SJCRH30 (cell line): ENCODE results near the gene EFHB. TPM values are rescaled to one million over a fixed set of nuclear protein-coding genes. Genes with fewer than 3 reads are reported as not detected.
A peak's percentile ranks its signal among the peaks of the same experiment; 100 is the strongest.

Experiments
- DNase-seq, 2 experiments: peaks; one replicate each; pipeline ENCODE4 v3.0.0-alpha.2; 2015 to 2020
- H3K27ac ChIP-seq: fragments of 250-450 bp; sonication (Bioruptor Pico); 2 replicates; pipeline ENCODE4 v1.5.1; 2020; ENCODE audit warnings: mild to moderate bottlenecking, moderate library complexity
- H3K27me3 ChIP-seq: fragments of 250-450 bp; sonication (Bioruptor Pico); 2 replicates; pipeline ENCODE4 v1.5.1; 2020; ENCODE audit warnings: mild to moderate bottlenecking, moderate library complexity
- H3K36me3 ChIP-seq: fragments of 250-450 bp; sonication (Bioruptor Pico); 2 replicates; pipeline ENCODE4 v1.5.1; 2020; ENCODE audit warnings: mild to moderate bottlenecking, moderate library complexity
- H3K4me1 ChIP-seq: fragments of 250-450 bp; sonication (Bioruptor Pico); 2 replicates; pipeline ENCODE4 v1.5.1; 2020; ENCODE audit warnings: mild to moderate bottlenecking, moderate library complexity
- H3K4me3 ChIP-seq: fragments of 250-450 bp; sonication (Bioruptor Pico); 2 replicates; pipeline ENCODE4 v1.5.1; 2020; ENCODE audit warnings: mild to moderate bottlenecking, moderate library complexity
- H3K9me3 ChIP-seq: fragments of 250-450 bp; sonication (Bioruptor Pico); replicated peaks from 2 replicates; pipeline ENCODE4 v1.5.1; 2020; ENCODE audit warnings: mild to moderate bottlenecking, moderate library complexity
- total RNA-seq: library from RNA; depleted of rRNA; stranded (reverse); fragments of >200 nt; shearing (Covaris generic); gene quantifications from 2 replicates; pipeline ENCODE4 v1.2.3, GENCODE V29; 2014

Gene EFHB
- total RNA-seq, 1 experiment from 2014 or later = not detected

- H3K4me1 ChIP-seq = no peaks in the 10 kb centered on the region
- DNase-seq = peak in 1 of 2 experiments; percentile 1
- H3K9me3 ChIP-seq = no peaks in the 10 kb centered on the region
- H3K4me3 ChIP-seq = peak overlapping the region; percentile 99
- H3K36me3 ChIP-seq = 0 out of 2 replicates have a peak, but pooled peaks cover 3% of the 10 kb centered on the region
- no peaks in the 10 kb centered on the region for H3K27me3 ChIP-seq
- peak overlapping the region; percentile 76 for H3K27ac ChIP-seq
Measured at GRCh38 chr3:19945969-19946831, 12.2 kb upstream of the EFHB start.

DNA sequence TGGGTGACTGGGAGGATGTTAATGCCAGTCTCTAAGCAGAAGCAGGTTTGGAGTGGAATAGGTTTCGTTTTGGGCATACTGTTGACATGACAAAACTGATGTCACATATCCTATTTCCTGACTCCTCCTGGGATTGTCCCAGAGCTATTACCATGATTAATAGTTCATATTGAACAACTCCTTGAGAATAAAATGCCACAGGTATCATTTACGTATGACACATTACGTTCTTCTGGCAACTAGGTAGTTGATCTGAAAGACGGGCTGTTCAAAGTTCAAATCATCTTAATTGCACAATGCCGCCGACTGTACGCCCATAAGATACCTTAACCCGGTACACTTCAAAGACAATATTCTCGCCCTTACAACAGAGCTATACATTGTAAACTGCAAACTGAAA, 11.5 kb upstream of the EFHB start:
- Histone ChIP-seq H3K27ac (no peak overlapping the region), H3K4me1 (no peaks in the 10 kb centered on the region), H3K27me3 (no peaks in the 10 kb centered on the region), H3K4me3 (no peak overlapping the region), H3K9me3 (no peaks in the 10 kb centered on the region), H3K36me3 (0 out of 2 replicates have a peak, but pooled peaks cover 2% of the 10 kb centered on the region)
- no peak for DNase-seq

GRCh38 chr3:19940643-19941042, 6.6 kb upstream of the EFHB start:
- Histone ChIP-seq H3K4me3 (no peak overlapping the region), H3K9me3 (no peaks in the 10 kb centered on the region), H3K4me1 (no peaks in the 10 kb centered on the region), H3K27ac (no peak overlapping the region), H3K36me3 (no peaks in the 10 kb centered on the region), H3K27me3 (no peaks in the 10 kb centered on the region)
- DNase-seq = no peak

DNA sequence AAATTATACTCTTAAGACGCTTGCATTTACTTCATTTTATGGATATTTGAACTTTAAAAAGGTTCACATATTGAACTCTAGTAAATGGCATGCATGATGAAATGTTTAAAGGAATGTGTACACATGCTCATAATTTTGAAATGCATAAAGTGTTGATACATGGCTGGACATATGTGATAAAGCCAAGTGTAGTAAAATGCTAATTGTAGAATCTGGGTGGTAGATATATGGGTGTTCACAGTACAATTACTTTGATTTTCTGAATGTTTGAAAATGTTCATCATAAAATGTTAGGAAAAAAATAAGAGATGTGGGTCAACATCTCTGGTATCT, 4.2 kb upstream of the EFHB start:
- no peak for DNase-seq
- H3K4me1 ChIP-seq = no peaks in the 10 kb centered on the region

DNA sequence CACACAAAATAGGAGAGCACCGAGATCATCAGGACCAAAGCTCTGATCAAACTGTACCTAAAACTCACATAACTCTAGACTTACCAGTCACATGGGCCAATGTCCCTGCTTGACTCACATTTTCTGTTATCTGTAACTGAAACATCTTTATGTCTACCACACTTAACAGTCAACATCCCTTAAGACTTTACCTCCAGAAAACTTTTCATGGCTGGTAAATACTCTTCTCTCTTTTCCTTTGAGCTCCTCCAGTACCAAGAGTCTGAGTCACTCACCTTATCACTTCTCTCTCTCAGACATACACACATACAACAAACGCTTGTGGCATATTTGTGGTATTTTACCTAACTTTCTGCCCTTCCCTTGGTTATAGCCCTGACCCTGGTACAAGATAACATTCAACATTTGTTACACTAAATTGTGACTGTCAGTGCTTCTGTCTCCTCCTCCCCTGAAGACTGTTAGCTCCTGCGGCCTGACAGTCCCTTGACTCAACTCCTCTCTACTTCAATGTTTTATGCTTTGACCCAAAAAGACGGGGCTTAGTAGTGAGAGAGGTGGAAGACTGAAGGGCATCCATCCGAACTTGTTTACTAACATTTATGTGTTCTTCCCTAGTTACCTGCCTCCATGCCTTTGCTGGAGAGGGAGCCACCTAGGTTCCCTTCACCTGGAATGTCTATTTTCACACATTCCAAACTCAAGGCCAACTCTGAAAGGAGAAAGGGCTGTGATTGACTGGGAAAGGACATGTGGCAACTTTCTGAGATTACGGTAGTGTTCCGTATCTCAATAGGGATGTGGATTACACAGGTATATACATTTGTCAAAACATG, 3.7 kb upstream of the EFHB start:
- Histone ChIP-seq H3K4me1 (no peaks in the 10 kb centered on the region), H3K4me3 (no peak overlapping the region), H3K9me3 (no peaks in the 10 kb centered on the region), H3K27ac (no peak overlapping the region), H3K36me3 (no peaks in the 10 kb centered on the region), H3K27me3 (no peaks in the 10 kb centered on the region)
- DNase-seq = no peak

More for the DNA sequence above, 4.2 kb upstream of the EFHB start:
- H3K9me3 ChIP-seq = no peaks in the 10 kb centered on the region
- H3K27me3 ChIP-seq = no peaks in the 10 kb centered on the region
- H3K36me3 ChIP-seq = no peaks in the 10 kb centered on the region
- no peak overlapping the region for H3K27ac ChIP-seq
- no peak overlapping the region for H3K4me3 ChIP-seq

DNA sequence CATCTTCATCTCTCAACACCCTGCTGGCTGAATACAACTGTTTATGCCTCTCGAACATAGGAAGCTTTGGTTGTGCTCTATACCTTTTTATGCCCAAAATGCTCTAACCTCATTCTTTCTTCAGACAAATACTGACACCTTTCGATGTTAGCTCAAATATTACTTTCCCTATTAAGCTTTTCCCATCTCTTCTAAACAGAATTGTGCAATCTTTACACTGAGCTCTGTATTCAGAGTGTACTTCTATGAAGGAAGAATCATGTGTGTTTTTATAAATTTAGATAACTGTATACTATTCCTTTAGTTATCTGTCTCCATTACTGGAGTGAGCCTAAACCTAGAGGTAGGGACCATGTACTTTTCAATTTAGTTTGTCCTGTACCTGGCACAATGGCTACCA, 1.6 kb downstream of the EFHB start:
- Histone ChIP-seq H3K4me1 (no peaks in the 10 kb centered on the region), H3K4me3 (no peak overlapping the region), H3K27ac (no peak overlapping the region), H3K27me3 (no peaks in the 10 kb centered on the region), H3K36me3 (no peaks in the 10 kb centered on the region), H3K9me3 (no peaks in the 10 kb centered on the region)
- DNase-seq = no peak

DNA sequence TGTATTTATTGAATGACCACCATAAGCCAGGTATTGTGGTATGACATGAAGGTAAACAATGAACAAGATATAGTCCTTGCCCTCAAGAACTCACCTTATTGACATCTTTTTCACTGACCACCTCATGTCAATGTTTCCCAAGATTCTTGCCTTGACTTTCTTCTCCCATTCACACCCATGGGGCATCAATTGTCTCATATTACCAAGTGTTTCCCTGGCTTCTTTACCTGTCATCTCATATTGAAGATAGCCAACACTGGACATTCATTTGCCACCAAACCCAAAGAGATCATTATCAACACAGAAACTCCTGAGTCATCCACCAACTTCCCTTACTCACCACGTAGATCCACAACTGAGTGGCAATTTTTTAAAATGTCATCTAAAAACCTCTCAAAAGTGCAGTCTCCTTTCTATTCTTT, 2.2 kb downstream of the EFHB start:
- Histone ChIP-seq H3K36me3 (no peaks in the 10 kb centered on the region), H3K4me3 (no peak overlapping the region), H3K4me1 (no peaks in the 10 kb centered on the region), H3K27ac (no peak overlapping the region), H3K9me3 (no peaks in the 10 kb centered on the region), H3K27me3 (no peaks in the 10 kb centered on the region)
- DNase-seq = no peak

DNA sequence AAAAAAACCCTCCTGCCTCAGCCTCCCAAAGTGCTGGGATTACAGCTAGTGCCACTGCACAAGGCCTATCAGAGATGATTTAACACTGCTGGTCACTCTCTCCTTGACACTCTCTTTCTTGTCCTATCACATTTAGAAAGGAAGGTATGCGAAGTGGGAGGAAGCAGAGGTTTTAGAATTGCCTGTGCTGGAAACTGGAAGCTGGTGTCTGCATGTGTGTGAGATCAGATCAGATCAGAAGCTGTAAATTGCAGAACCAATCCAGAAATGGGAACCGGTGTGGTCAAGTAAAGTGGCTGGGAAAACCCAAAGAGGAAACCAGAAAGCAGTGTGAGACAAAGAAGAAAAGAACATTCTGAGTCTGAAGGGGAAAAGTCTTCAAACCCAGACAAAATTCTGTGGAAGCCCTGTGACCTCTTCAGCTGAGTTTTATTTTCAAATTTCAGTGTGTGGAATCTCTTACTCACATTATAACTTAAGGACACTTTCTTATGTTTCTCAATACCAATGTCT, 2.8 kb downstream of the EFHB start:
- Histone ChIP-seq H3K27me3 (no peaks in the 10 kb centered on the region), H3K4me3 (no peak overlapping the region), H3K4me1 (no peaks in the 10 kb centered on the region), H3K9me3 (no peaks in the 10 kb centered on the region), H3K36me3 (no peaks in the 10 kb centered on the region), H3K27ac (no peak overlapping the region)
- no peak for DNase-seq

GRCh38 chr3:19920401-19921080, 13.5 kb downstream of the EFHB start:
- no peak overlapping the region for H3K4me3 ChIP-seq
- no peaks in the 10 kb centered on the region for H3K4me1 ChIP-seq
- no peaks in the 10 kb centered on the region for H3K9me3 ChIP-seq
- H3K36me3 ChIP-seq = no peaks in the 10 kb centered on the region
- no peak overlapping the region for H3K27ac ChIP-seq
- H3K27me3 ChIP-seq = no peaks in the 10 kb centered on the region
- no peak for DNase-seq

GRCh38 chr3:19917167-19917566, 16.9 kb downstream of the EFHB start:
- Histone ChIP-seq H3K27me3 (no peaks in the 10 kb centered on the region), H3K4me1 (no peaks in the 10 kb centered on the region), H3K4me3 (no peak overlapping the region), H3K9me3 (no peaks in the 10 kb centered on the region), H3K27ac (no peak overlapping the region), H3K36me3 (no peaks in the 10 kb centered on the region)
- no peak for DNase-seq

DNA sequence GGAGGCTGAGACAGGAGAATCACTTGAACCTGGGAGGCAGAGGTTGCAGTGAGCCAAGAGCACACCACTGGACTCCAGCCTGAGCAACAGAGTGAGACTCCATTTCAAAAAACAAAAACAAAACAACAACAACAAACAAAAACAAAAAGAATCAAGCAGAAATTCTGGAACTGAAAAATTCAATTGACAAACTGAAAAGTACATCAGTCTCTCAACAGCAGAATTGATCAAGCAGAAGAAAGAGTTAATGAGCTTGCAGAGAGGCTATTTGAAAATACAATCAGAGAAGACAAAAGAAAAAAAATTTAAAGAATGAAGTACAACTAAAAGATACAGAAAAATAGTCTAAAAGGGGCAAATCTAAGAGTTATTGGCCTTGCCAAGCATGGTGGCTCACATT, 22.6 kb downstream of the EFHB start:
- H3K36me3 ChIP-seq = no peaks in the 10 kb centered on the region
- no peaks in the 10 kb centered on the region for H3K9me3 ChIP-seq
- no peak overlapping the region for H3K27ac ChIP-seq
- no peak for DNase-seq
- no peaks in the 10 kb centered on the region for H3K27me3 ChIP-seq
- H3K4me1 ChIP-seq = no peaks in the 10 kb centered on the region
- H3K4me3 ChIP-seq = no peak overlapping the region

DNA sequence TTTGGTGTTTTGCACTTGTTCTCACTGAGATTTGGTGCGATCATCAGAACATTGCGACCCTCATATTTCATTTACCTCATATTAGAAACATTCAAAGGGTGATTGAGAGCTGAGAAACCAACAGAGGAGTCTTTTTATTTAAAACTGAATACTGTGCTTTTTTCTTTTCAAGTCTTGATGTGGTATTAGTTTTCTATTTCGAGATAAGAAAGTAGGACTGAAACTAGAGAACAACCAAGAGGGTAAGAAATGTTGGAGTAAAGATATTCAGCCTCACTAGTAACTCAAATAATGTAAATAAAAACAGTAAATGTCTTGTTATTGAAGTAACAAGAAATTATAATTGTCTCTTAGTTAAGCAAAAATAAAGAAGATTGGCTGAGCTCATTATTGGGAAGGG, 26.5 kb downstream of the EFHB start:
- H3K27ac ChIP-seq = no peak overlapping the region
- no peak for DNase-seq

GRCh38 chr3:19903649-19904048, 30.4 kb downstream of the EFHB start:
- Histone ChIP-seq H3K27ac (no peak overlapping the region), H3K4me1 (no peaks in the 10 kb centered on the region; the same call in 1 of the 2 replicates), H3K36me3 (no peaks in the 10 kb centered on the region), H3K9me3 (no peaks in the 10 kb centered on the region), H3K4me3 (no peak overlapping the region), H3K27me3 (no peaks in the 10 kb centered on the region)
- no peak for DNase-seq

More for the DNA sequence above, 26.5 kb downstream of the EFHB start:
- Histone ChIP-seq H3K9me3 (no peaks in the 10 kb centered on the region), H3K4me1 (no peaks in the 10 kb centered on the region), H3K36me3 (no peaks in the 10 kb centered on the region), H3K4me3 (no peak overlapping the region), H3K27me3 (no peaks in the 10 kb centered on the region)

GRCh38 chr3:19901918-19902317, 32.1 kb downstream of the EFHB start:
- H3K36me3 ChIP-seq = no peaks in the 10 kb centered on the region
- H3K4me1 ChIP-seq = no peaks in the 10 kb centered on the region; the same call in 1 of the 2 replicates
- no peak for DNase-seq
- H3K4me3 ChIP-seq = no peak overlapping the region
- H3K27ac ChIP-seq = no peak overlapping the region
- no peaks in the 10 kb centered on the region for H3K27me3 ChIP-seq
- H3K9me3 ChIP-seq = no peaks in the 10 kb centered on the region

DNA sequence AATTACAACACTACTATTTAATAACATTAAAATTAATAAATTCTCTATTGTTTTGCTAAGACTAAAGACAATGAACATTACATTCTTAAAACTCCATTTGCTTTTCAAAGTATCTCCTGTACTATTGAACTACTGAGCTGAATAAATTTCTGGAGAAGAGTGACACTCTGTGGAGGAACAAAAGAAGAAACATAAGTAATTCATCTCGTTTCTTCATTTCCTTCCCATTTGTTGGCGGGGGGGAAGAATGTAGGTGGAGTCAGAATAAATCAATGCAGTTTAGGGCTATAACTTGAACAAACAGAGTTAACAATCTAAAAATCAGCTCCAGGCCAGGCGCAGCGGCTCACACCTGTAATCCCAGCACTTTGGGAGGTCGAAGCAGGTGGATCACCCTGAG, 32.7 kb downstream of the EFHB start:
- Histone ChIP-seq H3K36me3 (no peaks in the 10 kb centered on the region), H3K4me1 (no peaks in the 10 kb centered on the region; the same call in 1 of the 2 replicates), H3K4me3 (no peak overlapping the region), H3K27ac (no peak overlapping the region), H3K9me3 (no peaks in the 10 kb centered on the region), H3K27me3 (no peaks in the 10 kb centered on the region)
- no peak for DNase-seq
